Cardiac muscle cell (in vitro differentiated cells and primary cell): ENCODE data around the gene ZFPL1. TPM values are rescaled to one million over a fixed set of nuclear protein-coding genes. Genes with fewer than 3 reads are reported as not detected.

Source experiments
- DNase-seq, 2 donors: peaks; one replicate each; pipeline versions ENCODE4 v3.0.0 to v3.0.0-alpha.2; 2010 to 2017; ENCODE audit warnings: low read depth in 1 of 2, low spot score in 1 of 2
- H3K27ac ChIP-seq: fragments of 200-600 bp; sonication (generic); 2 replicates; pipeline ENCODE4 v1.5.1; 2016
- H3K27me3 ChIP-seq: fragments of 200-600 bp; sonication (generic); 2 replicates; pipeline ENCODE4 v1.6.0; 2016; ENCODE audit warnings: control low read depth
- H3K36me3 ChIP-seq: fragments of 200-600 bp; sonication (generic); 2 replicates; pipeline ENCODE4 v1.5.1; 2016; ENCODE audit warnings: control low read depth
- H3K4me1 ChIP-seq: fragments of 200-600 bp; sonication (generic); 2 replicates; pipeline ENCODE4 v1.8.1; 2017; ENCODE audit warnings: low read depth, mild to moderate bottlenecking, mixed run types
- H3K4me3 ChIP-seq: fragments of 200-600 bp; sonication (generic); 2 replicates; pipeline ENCODE4 v1.5.1; 2016; ENCODE audit warnings: mild to moderate bottlenecking
- H3K9me3 ChIP-seq: fragments of 200-600 bp; sonication (generic); 2 replicates; pipeline ENCODE4 v1.5.1; 2017; ENCODE audit warnings: low read depth, mild to moderate bottlenecking, control low read depth
- CTCF ChIP-seq: IDR thresholded peaks from 2 replicates; pipeline ENCODE4 v1.5.1; 2012; ENCODE audit warnings: low read depth, mild to moderate bottlenecking, low read length
- polyA plus RNA-seq: library from polyadenylated mRNA; unstranded; fragments of >200 nt; fragmentation: Nextera tagmentation; extraction: Ambion mirVana; gene quantifications from 2 replicates; pipeline ENCODE4 v1.2.1, GENCODE V29; 2016
- total RNA-seq: library from RNA; depleted of rRNA; stranded (reverse); fragments of >200 nt; gene quantifications from 2 replicates; pipeline ENCODE4 v1.2.3, GENCODE V29; 2016

Gene ZFPL1
- total and polyA plus RNA-seq, 2 experiments from 2014 or later, result 56.3 to 57.4 TPM

DNA sequence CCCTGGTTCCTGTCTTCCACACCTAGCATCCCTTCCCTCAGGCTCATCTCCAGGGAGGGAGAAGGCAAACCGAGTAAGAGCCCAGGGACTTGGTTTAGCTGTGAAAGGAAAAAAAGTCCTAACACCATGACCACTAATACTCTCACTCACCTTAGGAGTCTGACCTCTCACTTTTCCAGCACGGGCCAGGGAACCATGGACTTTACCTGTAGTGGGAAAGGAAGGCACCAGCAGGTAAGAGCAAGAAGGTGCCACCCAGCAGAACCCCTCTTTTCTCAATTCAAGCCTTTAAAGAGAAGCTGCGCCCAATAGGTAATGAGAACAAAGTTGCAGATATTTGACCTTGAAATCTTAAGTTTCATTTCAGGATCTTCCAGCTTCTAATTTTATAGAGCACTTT, 36.8 kb downstream of the ZFPL1 start:
- Histone ChIP-seq H3K27me3 (no peaks in the 10 kb centered on the region), H3K27ac (peak overlapping the region; percentile 57), H3K4me1 (peaks cover 4% of the 10 kb centered on the region), H3K4me3 (peak overlapping the region; percentile 76), H3K36me3 (peaks cover 16% of the 10 kb centered on the region), H3K9me3 (no peaks in the 10 kb centered on the region)
- no peak for TF ChIP-seq CTCF
- no peak for DNase-seq

- peaks cover 4% of the 10 kb centered on the region for H3K4me1 ChIP-seq
- no peaks in the 10 kb centered on the region for H3K27me3 ChIP-seq
- no peak for TF ChIP-seq CTCF
- peaks cover 20% of the 10 kb centered on the region for H3K36me3 ChIP-seq
- H3K9me3 ChIP-seq, result no peaks in the 10 kb centered on the region
- H3K4me3 ChIP-seq, result peak overlapping the region; percentile 76
- peak overlapping the region; percentile 57 for H3K27ac ChIP-seq
- DNase-seq, result no peak
Measured at GRCh38 chr11:65121447-65121864, 37.4 kb downstream of the ZFPL1 start.

DNA sequence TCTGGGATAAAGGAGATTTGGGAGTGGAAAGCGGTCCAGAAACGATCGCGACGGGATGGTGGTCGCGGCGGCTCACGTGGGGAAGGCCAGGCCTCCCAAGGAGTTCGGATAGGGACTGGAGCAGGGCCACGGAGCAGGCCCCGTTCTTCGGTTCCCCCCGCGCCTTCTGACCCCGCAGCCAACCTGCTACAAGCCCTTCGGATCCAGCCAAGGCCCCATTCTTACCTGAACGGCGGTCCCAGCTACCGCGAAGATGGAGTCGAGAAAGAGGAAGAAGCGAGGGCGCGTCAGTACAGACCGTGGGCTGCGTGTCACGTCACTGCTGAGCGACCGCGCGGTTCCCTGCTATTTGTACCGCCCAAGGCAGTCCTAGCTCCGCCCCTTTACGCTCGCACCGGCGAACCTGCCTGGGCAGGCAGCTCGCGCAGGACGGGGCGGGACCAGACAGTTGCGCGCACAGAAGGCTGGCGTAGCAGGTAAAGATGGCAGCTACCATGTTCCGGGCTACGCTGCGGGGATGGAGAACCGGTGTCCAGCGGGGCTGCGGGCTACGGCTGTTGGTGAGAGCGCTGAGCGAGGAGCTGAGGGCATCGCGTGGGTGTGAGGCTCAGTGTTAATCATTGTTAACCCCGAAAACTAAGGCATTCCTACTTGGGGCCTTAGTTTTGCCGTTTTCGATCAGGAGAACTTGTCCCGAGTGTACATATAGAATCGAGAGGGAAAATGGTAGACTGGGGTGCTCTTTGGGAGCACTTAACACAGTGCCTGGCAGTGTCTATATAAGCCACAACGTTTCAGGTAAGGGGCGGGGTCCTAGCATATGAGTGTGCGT, 38.1 kb downstream of the ZFPL1 start, which contains the start of the genes FAU and MRPL49:
FAU (minus strand) TSS at position 270 of the 832 bp plus-strand sequence. CDS start 321 bp downstream, outside the sequence.
MRPL49 (plus strand) TSS at position 457 of the 832 bp plus-strand sequence; CDS start at position 483, 26 bp downstream.
- peak; percentile 98 to 99 for DNase-seq
- Histone ChIP-seq H3K9me3 (no peaks in the 10 kb centered on the region), H3K27ac (peak within 1 kb of the TSS; percentile 74), H3K4me3 (peak within 1 kb of the TSS; percentile 76), H3K27me3 (no peaks in the 10 kb centered on the region), H3K36me3 (peaks cover 22% of the 10 kb centered on the region), H3K4me1 (peaks cover 4% of the 10 kb centered on the region)
- TF ChIP-seq CTCF, result no peak

- Histone ChIP-seq H3K4me1 (peaks cover 4% of the 10 kb centered on the region), H3K27me3 (no peaks in the 10 kb centered on the region), H3K27ac (no peak overlapping the region), H3K36me3 (peaks cover 44% of the 10 kb centered on the region), H3K9me3 (no peaks in the 10 kb centered on the region), H3K4me3 (no peak overlapping the region)
- no peak for TF ChIP-seq CTCF
- no peak for DNase-seq
Measured at GRCh38 chr11:65124480-65125196, 40.6 kb downstream of the ZFPL1 start.

DNA sequence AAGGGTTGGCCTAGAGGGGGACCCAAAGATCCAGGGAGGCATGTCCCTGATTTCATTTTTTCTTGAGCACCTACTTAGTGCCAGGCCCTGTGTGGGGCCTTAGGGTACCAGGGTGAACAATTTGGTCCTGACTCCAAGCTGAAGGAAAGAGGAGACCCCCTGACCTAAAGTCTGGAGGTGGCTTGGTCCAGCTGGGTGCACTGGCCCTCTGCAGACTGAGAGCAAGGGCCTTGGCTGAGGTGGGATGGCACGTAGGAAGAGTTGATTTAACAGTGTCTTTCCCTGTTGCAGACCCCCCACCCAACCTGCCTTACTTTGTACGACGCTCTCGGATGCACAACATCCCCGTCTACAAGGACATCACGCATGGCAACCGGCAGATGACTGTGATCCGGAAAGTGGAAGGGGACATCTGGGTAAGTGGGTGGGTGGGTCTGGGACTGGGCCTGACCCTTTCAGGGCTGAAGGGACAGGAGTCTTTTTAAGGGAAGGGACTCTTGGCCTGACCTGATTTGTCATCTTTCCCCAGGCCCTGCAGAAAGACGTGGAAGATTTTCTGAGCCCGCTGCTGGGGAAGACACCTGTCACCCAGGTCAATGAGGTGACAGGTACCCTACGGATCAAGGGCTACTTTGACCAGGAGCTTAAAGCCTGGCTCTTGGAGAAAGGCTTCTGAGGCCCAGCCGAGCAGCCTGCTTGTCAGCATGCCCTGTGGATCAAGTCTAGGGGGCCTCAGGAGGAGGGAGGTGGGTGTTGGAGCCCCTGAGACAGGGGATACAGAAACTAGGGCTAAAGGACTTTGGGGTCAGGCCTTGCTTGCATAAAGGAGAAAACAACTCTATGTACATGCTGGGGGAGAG, 41.4 kb downstream of the ZFPL1 start:
- TF ChIP-seq CTCF, result no peak
- no peaks in the 10 kb centered on the region for H3K9me3 ChIP-seq
- H3K27ac ChIP-seq, result no peak overlapping the region
- no peak for DNase-seq
- H3K36me3 ChIP-seq, result peaks cover 41% of the 10 kb centered on the region
- H3K4me3 ChIP-seq, result no peak overlapping the region
- no peaks in the 10 kb centered on the region for H3K27me3 ChIP-seq
- peaks cover 4% of the 10 kb centered on the region for H3K4me1 ChIP-seq
